Renal pelvis (tissue), 4 donors: ENCODE data around the gene SHF. TPM values are rescaled to one million over a fixed set of nuclear protein-coding genes. Genes with fewer than 3 reads are reported as not detected.
"Not testable (repeated sequence)": the region's sequence is repeated elsewhere in the genome, so short reads cannot be mapped to it uniquely, and the experiment has no call there.

Experiments used
- DNase-seq: peaks from one replicate; pipeline ENCODE4 v3.0.0-alpha.2; 2013
- polyA plus RNA-seq, 3 donors: library from polyadenylated mRNA; unstranded; fragments of 120-200 nt; gene quantifications; one replicate each; pipeline ENCODE4 v1.2.1, GENCODE V29; 2013; ENCODE audit not compliant: insufficient read length in 3 of 3

SHF gene
- polyA plus RNA-seq, 3 donors, result 14.1 to 19.2 (median 16.9) TPM

GRCh38 chr15:45148076-45149059 is 39.4 kb downstream of the SHF start:
- no peak for DNase-seq

GRCh38 chr15:45147606-45148005 is 40.2 kb downstream of the SHF start:
- no peak for DNase-seq

- no peak for DNase-seq
These were observed 41.4 kb downstream of the SHF start for GRCh38 chr15:45146405-45146804.

- no peak for DNase-seq
These were observed 43.0 kb downstream of the SHF start for GRCh38 chr15:45144775-45145174.

- no peak for DNase-seq
These were observed 43.8 kb downstream of the SHF start for GRCh38 chr15:45143946-45144345.

- no peak for DNase-seq
These were observed 44.7 kb downstream of the SHF start for GRCh38 chr15:45143056-45143455.

GRCh38 chr15:45141386-45141785 is 46.4 kb downstream of the SHF start:
- no peak for DNase-seq

GRCh38 chr15:45140557-45141250 is 47.1 kb downstream of the SHF start:
- DNase-seq, result no peak

- DNase-seq, result no peak
These were observed 48.0 kb downstream of the SHF start for GRCh38 chr15:45139770-45140169.

- no peak for DNase-seq
These were observed 48.7 kb downstream of the SHF start for GRCh38 chr15:45138814-45139765.

- no peak for DNase-seq
These were observed 50.1 kb downstream of the SHF start for GRCh38 chr15:45137703-45138102.

GRCh38 chr15:45136378-45136764 is 51.4 kb downstream of the SHF start:
- DNase-seq, result no peak

- DNase-seq, result not testable (repeated sequence)
These were observed 51.9 kb downstream of the SHF start for GRCh38 chr15:45135705-45136377.

- DNase-seq, result no peak
These were observed 52.8 kb downstream of the SHF start for GRCh38 chr15:45134682-45135604.

- DNase-seq, result no peak
These were observed 53.7 kb downstream of the SHF start for GRCh38 chr15:45134046-45134445.

GRCh38 chr15:45133561-45133920 is 54.2 kb downstream of the SHF start:
- DNase-seq, result no peak

GRCh38 chr15:45132844-45133560 is 54.8 kb downstream of the SHF start:
- DNase-seq, result no peak

- no peak for DNase-seq
These were observed 56.3 kb downstream of the SHF start for GRCh38 chr15:45131510-45131909.

- no peak for DNase-seq
These were observed 57.3 kb downstream of the SHF start for GRCh38 chr15:45130291-45131000.
